ENCODE measurements around the gene POU6F1.
"Not testable (repeated sequence)": the region's sequence is repeated elsewhere in the genome, so short reads cannot be mapped to it uniquely, and the experiment has no call there.

The POU6F1 gene

GRCh38 chr12:51229116-51229809 is 11.4 kb upstream of the POU6F1 start:
- DNase-seq (ENCODE audit: low read depth in 2 of 2, low spot score in 1 of 2): no peak

GRCh38 chr12:51227962-51228361 is 10.1 kb upstream of the POU6F1 start:
- no peak for DNase-seq (ENCODE audit: low read depth in 2 of 2, low spot score in 1 of 2)

- not testable (repeated sequence) for DNase-seq (ENCODE audit: low read depth in 2 of 2, low spot score in 1 of 2)
These were observed 9.2 kb upstream of the POU6F1 start for GRCh38 chr12:51227112-51227511.

- DNase-seq (ENCODE audit: low read depth in 2 of 2, low spot score in 1 of 2): no peak
These were observed 7.9 kb upstream of the POU6F1 start for GRCh38 chr12:51225771-51226170.

GRCh38 chr12:51225234-51225633 is 7.4 kb upstream of the POU6F1 start:
- no peak for DNase-seq (ENCODE audit: low read depth in 2 of 2, low spot score in 1 of 2)

DNA sequence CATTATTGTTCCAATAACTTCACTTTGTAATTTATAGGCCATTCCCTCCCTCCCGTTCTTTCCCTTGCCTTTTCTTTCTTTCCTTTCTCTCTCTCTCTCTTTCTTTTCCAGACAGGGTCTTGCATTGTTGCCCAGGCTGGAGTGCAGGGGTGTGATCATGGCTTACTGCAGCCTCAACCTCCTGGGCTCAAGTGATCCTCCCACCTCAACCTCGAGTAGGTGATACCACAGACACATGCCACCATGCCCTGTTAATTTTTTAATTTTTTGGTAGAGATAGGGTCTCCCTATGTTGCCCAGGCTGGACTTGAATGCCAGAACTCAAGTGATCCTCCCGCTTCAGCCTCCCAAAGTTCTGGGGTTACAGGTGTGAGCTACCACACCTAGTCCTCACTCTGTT is 6.8 kb upstream of the POU6F1 start:
- no peak for DNase-seq (ENCODE audit: low read depth in 2 of 2, low spot score in 1 of 2)

DNA sequence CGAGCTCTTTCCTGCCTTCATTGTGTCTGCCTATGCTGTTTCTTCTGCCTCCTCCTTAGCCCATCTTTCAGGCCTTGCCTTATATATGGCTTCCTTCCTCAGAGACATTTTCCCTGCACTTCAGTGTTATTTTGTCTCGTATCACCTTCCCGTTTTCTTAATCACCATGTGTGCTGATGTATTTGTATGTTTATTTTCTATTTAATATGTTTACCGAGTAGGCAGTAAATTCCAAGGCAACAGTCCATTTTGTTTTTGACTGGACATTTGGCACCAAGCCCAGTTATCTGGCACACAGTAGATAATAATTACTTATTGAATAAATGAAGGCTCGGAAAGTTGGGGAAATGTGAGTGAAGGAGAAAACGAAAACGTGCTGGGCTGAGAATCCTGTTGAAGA is 4.6 kb upstream of the POU6F1 start:
- DNase-seq (ENCODE audit: low read depth in 2 of 2, low spot score in 1 of 2): no peak

- DNase-seq (ENCODE audit: low read depth in 2 of 2, low spot score in 1 of 2): not testable (repeated sequence)
These were observed 2.0 kb upstream of the POU6F1 start for GRCh38 chr12:51219857-51220256.

DNA sequence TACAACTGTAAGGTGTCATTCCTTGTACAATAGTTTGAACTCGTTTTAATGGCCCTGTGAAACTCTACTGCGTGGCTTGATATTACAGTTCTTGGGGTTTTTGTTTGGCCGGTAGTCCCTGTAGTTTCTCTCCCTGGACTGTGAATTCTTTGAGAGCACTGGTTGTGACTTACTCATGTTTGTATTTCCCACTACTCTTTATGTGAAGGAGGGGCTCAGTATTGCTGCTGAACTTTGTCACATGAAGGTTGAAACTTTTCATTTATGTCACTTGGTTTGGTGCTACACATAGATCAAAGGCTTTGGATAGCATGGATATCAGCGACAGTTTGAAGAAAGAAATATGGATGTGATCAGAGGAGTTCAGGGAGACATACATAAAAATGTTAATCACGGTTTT is 1.5 kb upstream of the POU6F1 start:
- no peak for DNase-seq (ENCODE audit: low read depth in 2 of 2, low spot score in 1 of 2)

DNA sequence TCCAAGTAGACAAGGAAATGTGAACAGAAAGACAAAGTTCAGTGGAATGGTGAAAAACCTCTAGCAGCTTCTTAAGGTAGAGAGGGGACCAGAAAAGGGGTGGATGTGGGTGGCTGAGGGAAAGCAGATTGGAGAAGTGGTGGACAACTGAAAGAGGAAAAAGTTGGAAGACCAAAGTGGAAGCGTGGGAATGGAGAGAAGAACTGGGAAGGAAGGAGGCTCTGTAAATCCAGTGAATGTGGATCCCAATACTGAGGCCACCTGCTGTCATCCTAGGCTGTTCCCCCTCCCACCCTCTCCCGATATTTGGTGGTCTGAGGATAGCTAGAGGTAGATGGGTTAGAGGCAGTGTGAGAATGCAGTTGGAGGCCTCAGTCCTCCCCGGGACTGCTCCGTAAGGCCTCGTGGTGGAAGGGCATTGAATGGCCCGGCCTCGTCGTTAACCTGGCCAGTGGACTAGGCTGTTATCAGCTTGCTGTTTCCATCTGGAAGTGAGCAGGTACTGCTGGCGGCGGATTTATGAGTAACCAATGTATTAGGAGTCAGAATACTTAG is 822 bp upstream of the POU6F1 start:
- no peak for DNase-seq (ENCODE audit: low read depth in 2 of 2, low spot score in 1 of 2)

GRCh38 chr12:51217133-51217967 is 512 bp downstream of the POU6F1 start:
- peak in 1 of 2 donors; percentile 9 for DNase-seq (ENCODE audit: low read depth in 2 of 2, low spot score in 1 of 2)

DNA sequence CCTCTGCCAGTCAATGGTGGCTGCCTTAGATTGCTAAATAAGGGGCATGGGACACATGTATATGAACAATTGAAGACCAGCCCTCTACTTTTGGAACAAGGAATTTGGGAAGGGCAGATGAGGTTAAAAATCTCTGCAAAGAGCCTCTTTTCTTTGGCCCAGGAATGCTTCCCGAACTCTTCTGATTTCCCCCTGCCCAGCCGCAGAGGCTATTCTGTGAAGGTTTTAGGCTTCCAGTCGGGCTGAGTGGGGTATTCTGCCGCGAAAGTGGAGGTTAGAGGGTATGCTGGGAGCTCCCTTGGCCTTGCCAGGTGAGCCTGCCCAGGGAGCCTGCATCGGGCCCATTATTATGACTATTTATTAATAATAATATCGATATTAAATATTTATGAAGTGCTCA is 1.2 kb downstream of the POU6F1 start:
- no peak for DNase-seq (ENCODE audit: low read depth in 2 of 2, low spot score in 1 of 2)

GRCh38 chr12:51214895-51215294 is 3.0 kb downstream of the POU6F1 start:
- no peak for DNase-seq (ENCODE audit: low read depth in 2 of 2, low spot score in 1 of 2)

GRCh38 chr12:51210690-51211395 is 7.0 kb downstream of the POU6F1 start:
- DNase-seq (ENCODE audit: low read depth in 2 of 2, low spot score in 1 of 2): no peak

- no peak for DNase-seq (ENCODE audit: low read depth in 2 of 2, low spot score in 1 of 2)
These were observed 8.6 kb downstream of the POU6F1 start for GRCh38 chr12:51209259-51209658.

- DNase-seq (ENCODE audit: low read depth in 2 of 2, low spot score in 1 of 2): no peak
These were observed 9.7 kb downstream of the POU6F1 start for GRCh38 chr12:51208016-51208660.

GRCh38 chr12:51205350-51205749 is 12.5 kb downstream of the POU6F1 start:
- no peak for DNase-seq (ENCODE audit: low read depth in 2 of 2, low spot score in 1 of 2)

DNA sequence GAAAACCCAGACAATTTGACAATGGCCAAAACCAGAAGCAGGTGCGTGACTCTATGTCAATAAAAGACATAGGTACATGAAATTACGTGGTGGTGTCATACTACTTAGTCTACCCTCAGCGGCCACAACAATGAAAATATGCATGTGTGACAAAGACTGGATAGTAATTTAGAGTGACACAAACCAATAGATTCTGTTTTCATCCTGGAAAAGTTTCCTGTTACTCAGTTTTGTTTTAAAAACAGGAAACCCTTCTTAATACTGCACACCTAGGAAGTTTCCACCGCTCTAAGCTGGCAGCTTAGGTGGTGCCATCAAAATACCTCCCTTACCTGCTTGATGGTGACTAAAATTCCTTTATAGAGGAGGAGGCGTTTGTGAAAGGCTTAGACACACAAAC is 15.1 kb downstream of the POU6F1 start:
- no peak for DNase-seq (ENCODE audit: low read depth in 2 of 2, low spot score in 1 of 2)

GRCh38 chr12:51200806-51201205 is 17.1 kb downstream of the POU6F1 start:
- DNase-seq (ENCODE audit: low read depth in 2 of 2, low spot score in 1 of 2): no peak

DNA sequence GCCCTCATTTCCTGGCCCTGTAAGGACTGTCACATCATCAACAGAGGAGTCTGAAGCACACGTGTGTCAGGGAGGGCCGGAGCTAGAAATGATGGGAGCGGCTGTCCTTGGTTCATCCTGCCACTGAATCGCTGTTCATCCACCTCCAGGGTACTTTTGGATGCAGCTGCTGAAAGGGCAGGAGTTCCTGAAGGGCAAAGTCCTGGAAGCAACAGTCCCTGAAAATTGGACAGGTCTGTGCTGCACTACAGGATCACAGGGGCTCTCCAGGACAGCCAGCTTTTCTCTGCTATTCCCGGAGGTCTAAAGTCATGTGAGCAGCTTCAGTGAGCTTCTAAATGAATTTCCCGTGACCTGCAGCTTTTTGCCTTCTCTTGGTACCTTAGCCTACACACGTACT is 17.7 kb downstream of the POU6F1 start:
- DNase-seq (ENCODE audit: low read depth in 2 of 2, low spot score in 1 of 2): no peak

DNA sequence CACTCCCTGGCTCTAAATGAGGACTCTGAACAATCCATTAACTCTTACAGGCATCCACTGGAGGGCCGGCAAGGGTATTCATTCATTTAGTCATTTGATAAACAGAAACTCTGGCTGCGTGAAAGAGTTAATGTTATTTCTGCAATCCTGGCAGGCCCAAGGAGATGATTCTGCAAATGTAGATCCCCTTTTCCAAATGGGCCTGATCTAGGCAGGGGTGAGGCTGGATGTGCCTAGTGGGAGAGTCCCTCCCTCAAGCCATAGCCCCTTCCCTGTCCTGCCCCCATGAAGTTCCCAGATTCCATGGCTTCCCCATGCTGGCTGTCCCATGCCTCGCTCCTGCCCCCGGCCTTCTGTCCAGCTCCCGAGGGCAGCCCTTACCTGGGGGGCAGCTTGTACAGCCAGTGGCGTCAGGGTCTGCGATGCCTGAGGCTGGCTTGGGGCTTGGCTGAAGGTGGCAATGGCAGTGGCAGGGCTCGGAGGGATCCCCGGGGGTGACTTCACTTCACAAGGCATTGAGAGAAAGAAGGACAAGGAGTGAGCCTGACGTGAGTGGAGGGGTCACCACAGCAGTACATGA is 18.4 kb downstream of the POU6F1 start:
- DNase-seq (ENCODE audit: low read depth in 2 of 2, low spot score in 1 of 2): no peak

All from stimulated activated CD8-positive, alpha-beta memory T cell treated with anti-CD3 and anti-CD28 coated beads, Interleukin-4, amount 100 ng/mL, for 1 hour (primary cell).